PC-3 (cell line): ENCODE measurements around the gene UROS. TPM values are rescaled to one million over a fixed set of nuclear protein-coding genes. Genes with fewer than 3 reads are reported as not detected.

ENCODE experiments used
- ATAC-seq: fragments of 200-7000 bp; cut with Tn5 transposase; 2 replicates; pipeline ENCODE4 v1.9.1; 2020; ENCODE audit warnings: mild to moderate bottlenecking, moderate library complexity
- BruUV-seq: library from RNA; stranded (reverse); fragments of 400-500 nt; replicated peaks from 2 replicates; lab custom pipeline; 2021; lab: Mats Ljungman, UMichigan
- CTCF ChIA-PET: fragments of 300-600 bp; sonication (Branson Sonifier 250); formaldehyde crosslinking; loops from one replicate; lab custom pipeline; 2022; ENCODE audit warnings: antibody characterized with exemption; lab: Charles Lee
- POLR2A ChIA-PET: fragments of 300-600 bp; sonication (Branson Sonifier 250); formaldehyde crosslinking; loops from one replicate; lab custom pipeline; 2022; ENCODE audit warnings: antibody characterized with exemption; ENCODE audit not compliant: unreplicated experiment; lab: Charles Lee
- DNase-seq: peaks from one replicate; pipeline ENCODE4 v3.0.0-alpha.2; 2015
- H2AFZ ChIP-seq: fragments of 300-600 bp; sonication (generic); 2 replicates; pipeline ENCODE4 v1.6.0; 2016; ENCODE audit warnings: antibody characterized with exemption, low read length
- H3F3A ChIP-seq: fragments of 300-600 bp; sonication (generic); one replicate; pipeline ENCODE4 v1.6.0; 2017; ENCODE audit warnings: antibody characterized with exemption, low read length, control low read depth, mild to moderate bottlenecking; ENCODE audit not compliant: unreplicated experiment
- H3K27ac ChIP-seq: fragments of 300-600 bp; sonication (generic); 2 replicates; pipeline ENCODE4 v1.5.1; 2016; ENCODE audit warnings: mild to moderate bottlenecking, low read length
- H3K27me3 ChIP-seq: fragments of 300-600 bp; sonication (generic); 2 replicates; pipeline ENCODE4 v1.6.1; 2016; ENCODE audit warnings: low read length, mixed read lengths
- H3K36me3 ChIP-seq: fragments of 300-600 bp; sonication (generic); 2 replicates; pipeline ENCODE4 v1.6.1; 2016; ENCODE audit warnings: low read depth, mixed run types, low read length, mixed read lengths
- H3K4me1 ChIP-seq: fragments of 300-600 bp; sonication (generic); 2 replicates; pipeline ENCODE4 v1.5.1; 2016; ENCODE audit warnings: low read length; ENCODE audit not compliant: insufficient read depth
- H3K4me2 ChIP-seq: fragments of 300-600 bp; sonication (generic); 2 replicates; pipeline ENCODE4 v1.6.0; 2016; ENCODE audit warnings: low read length
- H3K4me3 ChIP-seq: fragments of 300-600 bp; sonication (generic); 2 replicates; pipeline ENCODE4 v1.5.1; 2016; ENCODE audit warnings: mild to moderate bottlenecking, low read length, mixed read lengths
- H3K79me2 ChIP-seq: fragments of 300-600 bp; sonication (generic); 2 replicates; pipeline ENCODE4 v1.6.1; 2017; ENCODE audit warnings: low read length, mixed read lengths
- H3K9ac ChIP-seq: fragments of 300-600 bp; sonication (generic); 2 replicates; pipeline ENCODE4 v1.6.0; 2016; ENCODE audit warnings: mild to moderate bottlenecking, low read length
- H3K9me2 ChIP-seq: fragments of 300-600 bp; sonication (generic); replicated peaks from 2 replicates; pipeline ENCODE4 v1.6.1; 2016; ENCODE audit warnings: mixed run types, low read length, mixed read lengths
- H3K9me3 ChIP-seq: fragments of 300-600 bp; sonication (generic); 2 replicates; pipeline ENCODE4 v1.6.1; 2016; ENCODE audit warnings: low read length, mixed read lengths
- H4K20me1 ChIP-seq: fragments of 300-600 bp; sonication (generic); 2 replicates; pipeline ENCODE4 v1.6.1; 2016; ENCODE audit warnings: low read length, mixed read lengths
- CTCF ChIP-seq: fragments of 300-600 bp; sonication (generic); conservative IDR thresholded peaks from 2 replicates; pipeline ENCODE4 v1.5.1; 2017; ENCODE audit warnings: antibody characterized with exemption, low read depth, mild to moderate bottlenecking, low read length
- EZH2 ChIP-seq: fragments of 300-600 bp; sonication (generic); IDR thresholded peaks from one replicate; pipeline ENCODE4 v1.6.1; 2017; ENCODE audit warnings: antibody characterized with exemption, mild to moderate bottlenecking, low read length; ENCODE audit not compliant: unreplicated experiment
- EZH2phosphoT487 ChIP-seq: fragments of 300-600 bp; sonication (generic); IDR thresholded peaks from 2 replicates; pipeline ENCODE4 v1.6.1; 2018; ENCODE audit warnings: mild to moderate bottlenecking, antibody characterized with exemption, low read length, borderline replicate concordance
- intact Hi-C: fragments of 100-400 bp; cut with micrococcal nuclease; formaldehyde crosslinking; loops from 2 replicates; pipeline ENCODE4 v1.9.0; 2023
- total RNA-seq: library from RNA; depleted of rRNA; stranded (reverse); fragments of >200 nt; gene quantifications from 2 replicates; pipeline ENCODE4 v1.2.3, GENCODE V29; 2014

The UROS gene
- total RNA-seq, 1 experiment from 2014 or later: 50.6 TPM

GRCh38 chr10:125828311-125828710, 5.3 kb upstream of the UROS start:
- DNase-seq (no peak), ATAC-seq (no peak)
- Histone ChIP-seq H3F3A (no peaks in the 10 kb centered on the region), H3K79me2 (peaks cover 77% of the 10 kb centered on the region), H3K9ac (no peak overlapping the region), H3K9me2 (no peaks in the 10 kb centered on the region), H3K27ac (no peak overlapping the region), H4K20me1 (peaks cover 49% of the 10 kb centered on the region), H3K36me3 (peaks cover 63% of the 10 kb centered on the region), H3K4me1 (peaks cover 23% of the 10 kb centered on the region), H3K4me2 (no peak overlapping the region), H3K9me3 (no peaks in the 10 kb centered on the region), H2AFZ (no peak overlapping the region), H3K27me3 (no peaks in the 10 kb centered on the region), H3K4me3 (no peak overlapping the region)
- CTCF ChIA-PET: no interaction called here
- no TSS peak for BruUV-seq
- TF ChIP-seq EZH2: no peak
- TF ChIP-seq EZH2phosphoT487: no peak
- TF ChIP-seq CTCF: no peak
- intact Hi-C loops: loop anchor here (10.0 kb wide), 1 partner anchor 104 kb away; no protein-coding TSS in a partner anchor
- POLR2A ChIA-PET: no interaction called here

- Histone ChIP-seq H3K9me3 (no peaks in the 10 kb centered on the region), H3K4me2 (no peak overlapping the region), H3K36me3 (peaks cover 61% of the 10 kb centered on the region), H4K20me1 (peaks cover 49% of the 10 kb centered on the region), H3K9ac (no peak overlapping the region), H3K27me3 (no peaks in the 10 kb centered on the region), H3F3A (no peaks in the 10 kb centered on the region), H3K27ac (no peak overlapping the region), H3K4me1 (peaks cover 23% of the 10 kb centered on the region), H3K4me3 (no peak overlapping the region), H3K9me2 (no peaks in the 10 kb centered on the region), H2AFZ (no peak overlapping the region), H3K79me2 (peaks cover 87% of the 10 kb centered on the region)
- no peak for TF ChIP-seq EZH2
- DNase-seq: no peak
- CTCF ChIA-PET: no interaction called here
- ATAC-seq: no peak
- intact Hi-C loops: loop anchor here (10.0 kb wide), 1 partner anchor 102 kb away; no protein-coding TSS in a partner anchor
- POLR2A ChIA-PET: no interaction called here
- BruUV-seq: no TSS peak
Measured at GRCh38 chr10:125827133-125827532, 4.1 kb upstream of the UROS start.

GRCh38 chr10:125824736-125825135, 1.7 kb upstream of the UROS start:
- ChIA-PET CTCF (no interaction called here), POLR2A (no interaction called here)
- ATAC-seq (peak; percentile 56), DNase-seq (peak; percentile 69)
- Histone ChIP-seq H2AFZ (no peak overlapping the region), H3K36me3 (peaks cover 44% of the 10 kb centered on the region), H3K27ac (peak overlapping the region; percentile 79), H3K4me3 (peak overlapping the region; percentile 100), H3F3A (no peaks in the 10 kb centered on the region), H3K79me2 (peaks cover 86% of the 10 kb centered on the region), H3K4me2 (peak overlapping the region; percentile 95), H4K20me1 (peaks cover 39% of the 10 kb centered on the region), H3K9me2 (no peaks in the 10 kb centered on the region), H3K27me3 (no peaks in the 10 kb centered on the region), H3K4me1 (peaks cover 23% of the 10 kb centered on the region), H3K9me3 (no peaks in the 10 kb centered on the region), H3K9ac (peak overlapping the region; percentile 100)
- no TSS peak for BruUV-seq
- intact Hi-C loops: loop anchor here (10.0 kb wide), 1 partner anchor 100 kb away; no protein-coding TSS in a partner anchor
- TF ChIP-seq EZH2 (no peak), CTCF (no peak), EZH2phosphoT487 (no peak)
